ENCODE results near the gene GAS2L2.
A peak's percentile ranks its signal among the peaks of the same experiment; 100 is the strongest.
"Not testable (repeated sequence)": the region's sequence is repeated elsewhere in the genome, so short reads cannot be mapped to it uniquely, and the experiment has no call there.

The GAS2L2 gene

GRCh38 chr17:35730400-35731005 lies 22.5 kb downstream of the GAS2L2 start:
- no peak for DNase-seq

GRCh38 chr17:35729405-35729833 lies 23.6 kb downstream of the GAS2L2 start:
- no peak for DNase-seq

GRCh38 chr17:35728551-35728950 lies 24.5 kb downstream of the GAS2L2 start:
- DNase-seq: no peak

- no peak for DNase-seq
These were observed 25.4 kb downstream of the GAS2L2 start for GRCh38 chr17:35727635-35728034.

GRCh38 chr17:35726953-35727460 lies 26.0 kb downstream of the GAS2L2 start:
- DNase-seq: no peak

- DNase-seq: no peak
These were observed 26.7 kb downstream of the GAS2L2 start for GRCh38 chr17:35726127-35726952.

GRCh38 chr17:35725802-35726126 lies 27.3 kb downstream of the GAS2L2 start:
- no peak for DNase-seq

- no peak for DNase-seq
These were observed 28.0 kb downstream of the GAS2L2 start for GRCh38 chr17:35725058-35725457.

GRCh38 chr17:35723735-35724134 lies 29.3 kb downstream of the GAS2L2 start:
- no peak for DNase-seq

GRCh38 chr17:35717475-35717874 lies 35.6 kb downstream of the GAS2L2 start:
- no peak for DNase-seq

- no peak for DNase-seq
These were observed 36.1 kb downstream of the GAS2L2 start for GRCh38 chr17:35716897-35717465.

GRCh38 chr17:35716173-35716572 lies 36.9 kb downstream of the GAS2L2 start:
- no peak for DNase-seq

- peak in 10 of 56 donors; percentile 6 to 59 (median 22) for DNase-seq
These were observed 37.6 kb downstream of the GAS2L2 start for GRCh38 chr17:35715416-35715815.

- no peak for DNase-seq
These were observed 38.1 kb downstream of the GAS2L2 start for GRCh38 chr17:35714988-35715387.

GRCh38 chr17:35713069-35713728 lies 39.8 kb downstream of the GAS2L2 start:
- DNase-seq: no peak

- DNase-seq: no peak
These were observed 42.1 kb downstream of the GAS2L2 start for GRCh38 chr17:35710950-35711349.

- no peak for DNase-seq
These were observed 43.2 kb downstream of the GAS2L2 start for GRCh38 chr17:35709874-35710273.

- no peak for DNase-seq
These were observed 44.1 kb downstream of the GAS2L2 start for GRCh38 chr17:35708951-35709350.

GRCh38 chr17:35708149-35708548 lies 44.9 kb downstream of the GAS2L2 start:
- DNase-seq: no peak

GRCh38 chr17:35705705-35706104 lies 47.3 kb downstream of the GAS2L2 start:
- no peak for DNase-seq

- DNase-seq: no peak
These were observed 47.8 kb downstream of the GAS2L2 start for GRCh38 chr17:35705230-35705629.

GRCh38 chr17:35703308-35703707 lies 49.7 kb downstream of the GAS2L2 start:
- not testable (repeated sequence) for DNase-seq

All from nucleus accumbens (tissue), 56 donors.